MM.1S (cell line): Measurements from ENCODE around the gene TCN1.

ENCODE experiments used
- EZH2 ChIP-seq: fragments of 300-600 bp; sonication (generic); optimal IDR thresholded peaks from 2 replicates; pipeline ENCODE3; 2017; ENCODE audit warnings: low read depth, mild to moderate bottlenecking, antibody characterized with exemption, low read length, mixed read lengths
- TF ChIP-seq, protein P1 (sequence below): fragments of 300-600 bp; sonication (generic); IDR thresholded peaks from 2 replicates; pipeline ENCODE4 v1.5.1; 2016; ENCODE audit warnings: antibody characterized with exemption, low read length, mixed read lengths

GRCh38 chr11:59898650-59899049, 32.4 kb upstream of the TCN1 start:
- TF ChIP-seq, protein P1, sequence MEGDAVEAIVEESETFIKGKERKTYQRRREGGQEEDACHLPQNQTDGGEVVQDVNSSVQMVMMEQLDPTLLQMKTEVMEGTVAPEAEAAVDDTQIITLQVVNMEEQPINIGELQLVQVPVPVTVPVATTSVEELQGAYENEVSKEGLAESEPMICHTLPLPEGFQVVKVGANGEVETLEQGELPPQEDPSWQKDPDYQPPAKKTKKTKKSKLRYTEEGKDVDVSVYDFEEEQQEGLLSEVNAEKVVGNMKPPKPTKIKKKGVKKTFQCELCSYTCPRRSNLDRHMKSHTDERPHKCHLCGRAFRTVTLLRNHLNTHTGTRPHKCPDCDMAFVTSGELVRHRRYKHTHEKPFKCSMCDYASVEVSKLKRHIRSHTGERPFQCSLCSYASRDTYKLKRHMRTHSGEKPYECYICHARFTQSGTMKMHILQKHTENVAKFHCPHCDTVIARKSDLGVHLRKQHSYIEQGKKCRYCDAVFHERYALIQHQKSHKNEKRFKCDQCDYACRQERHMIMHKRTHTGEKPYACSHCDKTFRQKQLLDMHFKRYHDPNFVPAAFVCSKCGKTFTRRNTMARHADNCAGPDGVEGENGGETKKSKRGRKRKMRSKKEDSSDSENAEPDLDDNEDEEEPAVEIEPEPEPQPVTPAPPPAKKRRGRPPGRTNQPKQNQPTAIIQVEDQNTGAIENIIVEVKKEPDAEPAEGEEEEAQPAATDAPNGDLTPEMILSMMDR, result no peak
- no peak for TF ChIP-seq EZH2
